ENCODE data around the gene ANKRD28. TPM values are rescaled to one million over a fixed set of nuclear protein-coding genes. Genes with fewer than 3 reads are reported as not detected.
A peak's percentile ranks its signal among the peaks of the same experiment; 100 is the strongest.
"Not testable (repeated sequence)": the region's sequence is repeated elsewhere in the genome, so short reads cannot be mapped to it uniquely, and the experiment has no call there.

ANKRD28 gene
- total RNA-seq, 4 donors from 2014 or later, result 20.0 to 86.8 (median 37.6) TPM

- intact Hi-C loops (cut with DNase I; ENCODE audit: low total_unique reads), result no loop called here
- Histone ChIP-seq H3K27me3 (no peaks in the 10 kb centered on the region), H3K4me1 (no peaks in the 10 kb centered on the region), H3K36me3 (no peaks in the 10 kb centered on the region), H3K9me3 (peaks cover 0 to 10% of the 10 kb centered on the region in 2 donors), H3K27ac (peak overlapping the region in 1 of 2 donors; percentile 35), H3K4me3 (no peak overlapping the region)
- TF ChIP-seq CTCF (IDR thresholded peaks at IDR 0.05) (no peak), POLR2A (IDR thresholded peaks at IDR 0.05) (no peak)
- no peak for DNase-seq
Observed at GRCh38 chr3:15743587-15744009, 54.2 kb downstream of the ANKRD28 start.

GRCh38 chr3:15742236-15742635 is 55.5 kb downstream of the ANKRD28 start:
- H3K27ac ChIP-seq; H3K4me3 ChIP-seq; H3K27me3 ChIP-seq; intact Hi-C loops (cut with DNase I; ENCODE audit: low total_unique reads); H3K4me1 ChIP-seq; H3K36me3 ChIP-seq; DNase-seq: not testable (repeated sequence)
- H3K9me3 ChIP-seq, result peaks cover 0 to 17% of the 10 kb centered on the region in 2 donors

- Histone ChIP-seq H3K27ac (peak overlapping the region; percentile 49 to 77), H3K9me3 (peaks cover 0 to 17% of the 10 kb centered on the region in 2 donors)
- H3K27me3 ChIP-seq; H3K4me3 ChIP-seq; H3K36me3 ChIP-seq; H3K4me1 ChIP-seq; intact Hi-C loops (cut with DNase I; ENCODE audit: low total_unique reads); DNase-seq: not testable (repeated sequence)
Observed at GRCh38 chr3:15738616-15739005, 59.2 kb downstream of the ANKRD28 start.

GRCh38 chr3:15731024-15731423 is 66.8 kb downstream of the ANKRD28 start:
- Histone ChIP-seq H3K4me1 (no peaks in the 10 kb centered on the region), H3K36me3 (no peaks in the 10 kb centered on the region), H3K9me3 (no peaks in the 10 kb centered on the region), H3K27ac (no peak overlapping the region), H3K27me3 (no peaks in the 10 kb centered on the region), H3K4me3 (no peak overlapping the region)
- DNase-seq, result no peak
- TF ChIP-seq CTCF (IDR thresholded peaks at IDR 0.05) (no peak), POLR2A (IDR thresholded peaks at IDR 0.05) (no peak)
- intact Hi-C loops (cut with DNase I; ENCODE audit: low total_unique reads), result no loop called here

- intact Hi-C loops (cut with DNase I; ENCODE audit: low total_unique reads), result no loop called here
- no peak overlapping the region for H3K27ac ChIP-seq
- no peaks in the 10 kb centered on the region for H3K9me3 ChIP-seq
- no peaks in the 10 kb centered on the region for H3K4me1 ChIP-seq
- TF ChIP-seq POLR2A (IDR thresholded peaks at IDR 0.05) (no peak), CTCF (IDR thresholded peaks at IDR 0.05) (no peak)
- no peak for DNase-seq
- H3K27me3 ChIP-seq, result no peaks in the 10 kb centered on the region
- H3K4me3 ChIP-seq, result no peak overlapping the region
- no peaks in the 10 kb centered on the region for H3K36me3 ChIP-seq
Observed at GRCh38 chr3:15728766-15729165, 69.0 kb downstream of the ANKRD28 start.

GRCh38 chr3:15726881-15727280 is 70.9 kb downstream of the ANKRD28 start:
- Histone ChIP-seq H3K27me3 (no peaks in the 10 kb centered on the region), H3K36me3 (no peaks in the 10 kb centered on the region), H3K4me1 (no peaks in the 10 kb centered on the region), H3K4me3 (no peak overlapping the region), H3K9me3 (no peaks in the 10 kb centered on the region), H3K27ac (no peak overlapping the region)
- intact Hi-C loops (cut with DNase I; ENCODE audit: low total_unique reads), result no loop called here
- TF ChIP-seq CTCF (IDR thresholded peaks at IDR 0.05) (no peak), POLR2A (IDR thresholded peaks at IDR 0.05) (no peak)
- DNase-seq, result no peak

All from uterus (tissue), 4 donors.